ENCODE data around the gene ADAMTS17.

- TF ChIP-seq CTCF (IDR thresholded peaks at IDR 0.05; ENCODE audit: low read depth, low read length, poor library complexity, severe bottlenecking), result no peak
- no peak for TF ChIP-seq EZH2phosphoT487 (IDR thresholded peaks at IDR 0.05; ENCODE audit: borderline replicate concordance, low read length)
Measured at GRCh38 chr15:99987701-99988100, 354.1 kb downstream of the ADAMTS17 start.

All from DOHH2 (cell line).